SH-SY5Y (cell line): Measurements from ENCODE around the gene PDS5A.

Experiments used
- GATA2 ChIP-seq: IDR thresholded peaks from 2 replicates; pipeline ENCODE4 v1.6.1; 2011; ENCODE audit warnings: mild to moderate bottlenecking, low read depth, low read length
- GATA3 ChIP-seq: IDR thresholded peaks from 2 replicates; pipeline ENCODE4 v1.6.1; 2011; ENCODE audit warnings: low read depth, mild to moderate bottlenecking, low read length, moderate library complexity

DNA sequence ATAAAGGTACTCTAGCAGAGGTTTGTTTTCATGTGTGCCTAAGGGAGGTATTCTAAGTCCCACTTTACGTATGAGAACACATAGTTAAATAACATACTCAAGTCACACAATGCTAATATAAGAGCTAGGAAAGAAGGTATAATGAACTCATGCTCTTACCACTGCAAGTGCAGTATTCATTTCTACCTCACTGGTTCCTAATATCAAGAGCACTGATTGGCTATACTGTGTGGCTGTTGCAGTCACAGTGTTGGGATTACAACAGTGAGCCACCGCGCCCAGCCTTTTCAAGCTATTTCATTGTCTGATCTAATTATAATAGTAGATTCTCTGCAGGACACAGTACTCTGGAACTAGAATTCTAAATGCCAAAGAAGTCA, 84.0 kb downstream of the PDS5A start:
- TF ChIP-seq GATA3 = no peak
- TF ChIP-seq GATA2 = no peak
